ENCODE data around the gene IDI1. TPM values are rescaled to one million over a fixed set of nuclear protein-coding genes. Genes with fewer than 3 reads are reported as not detected.

IDI1 gene
- total and polyA plus RNA-seq, 2 experiments from 2014 or later: 33.7 to 42.9 TPM

DNA sequence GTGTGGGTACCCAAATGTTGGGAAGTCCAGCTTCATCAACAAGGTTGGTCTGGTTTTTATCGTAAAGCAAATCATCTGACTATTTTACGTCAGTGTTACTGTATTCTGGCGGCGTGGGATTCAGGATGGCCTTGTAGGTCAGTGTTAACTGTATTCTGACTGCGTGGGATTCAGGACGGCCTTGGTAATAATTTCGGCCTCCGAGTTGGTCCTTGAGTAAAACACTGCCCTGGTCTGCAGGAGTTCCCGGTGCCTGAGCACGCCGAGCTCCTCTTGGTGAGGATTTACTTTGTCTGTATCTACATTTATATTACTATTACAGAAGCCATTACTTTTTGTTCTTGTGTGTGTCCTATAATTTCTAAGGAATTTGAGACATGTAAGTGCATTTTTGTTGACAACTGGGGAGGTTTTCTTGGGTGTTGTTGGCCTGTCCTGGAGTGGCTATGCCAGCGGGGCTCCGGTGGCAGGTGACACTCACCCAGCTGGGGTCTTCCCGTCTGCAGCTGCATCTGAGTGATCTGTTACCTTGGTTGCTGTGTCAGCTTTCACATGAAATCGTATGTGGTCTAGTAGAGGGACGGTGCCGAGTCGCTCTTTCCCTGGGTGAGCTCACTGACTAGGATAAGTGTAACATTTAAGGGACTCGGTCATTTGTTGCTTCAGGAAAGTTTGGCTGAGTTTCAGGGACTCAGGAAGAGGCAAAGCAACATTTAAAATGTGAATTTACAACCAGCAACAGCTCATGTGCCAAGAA is 51.5 kb downstream of the IDI1 start:
- Histone ChIP-seq H3K36me3 (ENCODE audit: low read depth) (peaks cover 92% of the 10 kb centered on the region), H3K4me1 (ENCODE audit: insufficient read depth) (no peaks in the 10 kb centered on the region), H3K4me2 (ENCODE audit: unreplicated experiment) (no peak overlapping the region), H3F3A (ENCODE audit: insufficient read depth) (0 out of 2 replicates have a peak, but pooled peaks cover 10% of the 10 kb centered on the region), H3K27me3 (replicated peaks; ENCODE audit: insufficient read depth) (no peaks in the 10 kb centered on the region), H3K9me2 (ENCODE audit: insufficient read depth) (no peaks in the 10 kb centered on the region), H3K27ac (no peak overlapping the region), H4K20me1 (ENCODE audit: insufficient read depth) (peaks cover 7% of the 10 kb centered on the region; the same call in 1 of the 2 replicates), H2AFZ (no peak overlapping the region), H3K4me3 (no peak overlapping the region), H3K79me2 (ENCODE audit: insufficient read depth) (peaks cover 100% of the 10 kb centered on the region), H3K9ac (no peak overlapping the region), H3K9me3 (ENCODE audit: low read depth) (no peaks in the 10 kb centered on the region)
- DNase-seq: no peak
- WGBS, 2 experiments (ENCODE audit: low coverage in 1 of 2, low lambda C conversion rate in 2 of 2, missing lambda C conversion rate in 2 of 2): 81 to 83% methylated on average over 19 of the region's 19 CpGs
- no peak for TF ChIP-seq EZH2 (IDR thresholded peaks at IDR 0.05; ENCODE audit: insufficient read depth, poor library complexity, severe bottlenecking)
- no peak for TF ChIP-seq EZH2phosphoT487 (IDR thresholded peaks at IDR 0.05; ENCODE audit: insufficient read depth, low read depth)
- in situ Hi-C loops (cut with MboI): no loop called here

DNA sequence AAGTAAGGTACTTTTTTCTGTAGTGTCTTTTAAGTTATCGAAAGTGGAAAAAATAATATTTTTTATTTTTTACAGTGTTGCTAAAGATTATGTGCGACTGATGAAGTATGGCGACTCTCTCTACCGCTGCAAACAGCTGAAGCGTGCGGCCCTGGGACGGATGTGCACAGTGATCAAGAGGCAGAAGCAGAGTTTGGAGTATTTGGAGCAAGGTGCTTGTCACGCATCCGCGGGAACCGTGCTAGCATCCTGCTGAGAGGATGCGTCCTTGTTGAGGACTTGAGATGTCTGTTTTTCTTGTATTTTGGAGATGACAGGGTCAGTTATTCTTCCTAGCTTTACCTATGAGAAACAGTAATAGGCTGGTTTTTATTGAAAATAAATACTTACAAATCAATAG is 52.9 kb downstream of the IDI1 start:
- DNase-seq: no peak
- no peaks in the 10 kb centered on the region for H3K27me3 ChIP-seq (replicated peaks; ENCODE audit: insufficient read depth)
- no peak overlapping the region for H2AFZ ChIP-seq
- no peak overlapping the region for H3K27ac ChIP-seq
- no peak overlapping the region for H3K4me3 ChIP-seq
- 96 to 97% methylated on average over 12 of the region's 12 CpGs for WGBS, 2 experiments (ENCODE audit: low coverage in 1 of 2, low lambda C conversion rate in 2 of 2, missing lambda C conversion rate in 2 of 2)
- peaks cover 80% of the 10 kb centered on the region for H3K36me3 ChIP-seq (ENCODE audit: low read depth)
- H3F3A ChIP-seq (ENCODE audit: insufficient read depth): 0 out of 2 replicates have a peak, but pooled peaks cover 4% of the 10 kb centered on the region
- in situ Hi-C loops (cut with MboI): no loop called here
- H3K4me2 ChIP-seq (ENCODE audit: unreplicated experiment): no peak overlapping the region
- H3K9me3 ChIP-seq (ENCODE audit: low read depth): no peaks in the 10 kb centered on the region
- H3K4me1 ChIP-seq (ENCODE audit: insufficient read depth): no peaks in the 10 kb centered on the region
- no peak for TF ChIP-seq EZH2 (IDR thresholded peaks at IDR 0.05; ENCODE audit: insufficient read depth, poor library complexity, severe bottlenecking)
- peaks cover 10% of the 10 kb centered on the region for H4K20me1 ChIP-seq (ENCODE audit: insufficient read depth)
- H3K9ac ChIP-seq: no peak overlapping the region
- H3K9me2 ChIP-seq (ENCODE audit: insufficient read depth): no peaks in the 10 kb centered on the region
- peaks cover 100% of the 10 kb centered on the region for H3K79me2 ChIP-seq (ENCODE audit: insufficient read depth)

DNA sequence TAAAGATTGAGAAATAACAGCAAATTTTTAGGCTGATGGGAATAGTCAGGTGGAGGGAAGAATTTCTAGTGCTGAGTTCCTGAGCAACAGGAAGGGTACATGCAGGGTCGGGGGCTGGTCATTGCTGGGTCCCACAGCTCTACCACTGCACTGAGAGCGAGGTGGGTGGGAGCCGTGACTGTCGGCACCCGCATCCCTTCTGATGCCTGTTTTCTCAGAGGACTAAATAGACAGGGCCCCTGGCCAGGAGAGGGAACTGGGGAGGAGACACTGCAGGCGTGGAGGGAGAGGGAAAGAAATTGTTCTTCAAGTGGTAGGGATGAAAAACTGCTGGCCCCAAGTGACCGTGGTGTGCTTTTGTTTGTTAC is 53.4 kb downstream of the IDI1 start:
- H3K9ac ChIP-seq: no peak overlapping the region
- H3K9me3 ChIP-seq (ENCODE audit: low read depth): no peaks in the 10 kb centered on the region
- no peak overlapping the region for H3K4me2 ChIP-seq (ENCODE audit: unreplicated experiment)
- H3K9me2 ChIP-seq (ENCODE audit: insufficient read depth): no peaks in the 10 kb centered on the region
- H3K79me2 ChIP-seq (ENCODE audit: insufficient read depth): peaks cover 100% of the 10 kb centered on the region
- no peak for TF ChIP-seq EZH2phosphoT487 (IDR thresholded peaks at IDR 0.05; ENCODE audit: insufficient read depth, low read depth)
- TF ChIP-seq EZH2 (IDR thresholded peaks at IDR 0.05; ENCODE audit: insufficient read depth, poor library complexity, severe bottlenecking): no peak
- H3K36me3 ChIP-seq (ENCODE audit: low read depth): peaks cover 75% of the 10 kb centered on the region
- no peaks in the 10 kb centered on the region for H3K4me1 ChIP-seq (ENCODE audit: insufficient read depth)
- in situ Hi-C loops (cut with MboI): no loop called here
- H3K4me3 ChIP-seq: no peak overlapping the region
- no peaks in the 10 kb centered on the region for H3K27me3 ChIP-seq (replicated peaks; ENCODE audit: insufficient read depth)
- 0 out of 2 replicates have a peak, but pooled peaks cover 3% of the 10 kb centered on the region for H3F3A ChIP-seq (ENCODE audit: insufficient read depth)
- DNase-seq: no peak
- no peak overlapping the region for H3K27ac ChIP-seq
- peaks cover 14% of the 10 kb centered on the region for H4K20me1 ChIP-seq (ENCODE audit: insufficient read depth)
- 93 to 96% methylated on average over 7 of the region's 7 CpGs for WGBS, 2 experiments (ENCODE audit: low coverage in 1 of 2, low lambda C conversion rate in 2 of 2, missing lambda C conversion rate in 2 of 2)
- no peak overlapping the region for H2AFZ ChIP-seq

DNA sequence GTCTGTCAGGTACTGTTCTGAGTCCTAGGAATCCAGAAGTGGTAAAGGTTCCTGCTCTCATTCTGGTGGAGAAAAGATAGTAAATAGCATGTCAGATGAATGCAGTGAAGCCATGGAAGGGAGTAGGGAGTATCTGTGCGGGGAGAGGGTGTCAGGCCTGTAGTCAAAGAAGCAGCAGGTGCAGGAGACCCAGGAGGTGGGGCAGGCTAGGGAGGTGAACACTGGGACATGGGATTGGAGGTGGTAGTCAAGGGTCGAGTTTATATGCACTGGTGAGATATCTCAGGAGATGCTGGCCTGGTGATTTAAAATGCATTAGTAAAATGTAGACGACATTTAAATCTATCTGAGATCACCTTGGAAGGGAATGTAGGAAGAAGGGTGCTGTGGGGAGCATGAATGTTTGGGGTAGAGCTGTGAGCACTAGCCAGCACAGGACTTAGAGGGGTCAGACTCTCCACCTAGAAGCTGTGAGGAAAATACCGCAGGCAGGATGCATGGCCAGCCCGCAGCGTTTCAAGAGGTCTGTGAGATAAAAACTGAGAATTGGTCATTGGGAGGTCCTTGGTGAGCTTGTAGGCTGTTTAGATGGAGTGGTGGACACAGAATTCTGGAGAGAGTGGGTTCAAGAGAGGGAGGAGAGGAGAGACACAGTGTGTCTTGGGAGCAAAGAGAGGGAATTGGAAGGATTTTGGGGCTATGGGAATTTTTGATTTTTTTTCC is 53.9 kb downstream of the IDI1 start:
- Histone ChIP-seq H3K4me3 (no peak overlapping the region), H3K4me1 (ENCODE audit: insufficient read depth) (0 out of 2 replicates have a peak, but pooled peaks cover 4% of the 10 kb centered on the region), H3K9ac (no peak overlapping the region), H3K27ac (no peak overlapping the region), H3K27me3 (replicated peaks; ENCODE audit: insufficient read depth) (no peaks in the 10 kb centered on the region), H3K79me2 (ENCODE audit: insufficient read depth) (peaks cover 100% of the 10 kb centered on the region), H4K20me1 (ENCODE audit: insufficient read depth) (peaks cover 14% of the 10 kb centered on the region), H3F3A (ENCODE audit: insufficient read depth) (0 out of 2 replicates have a peak, but pooled peaks cover 3% of the 10 kb centered on the region), H3K9me3 (ENCODE audit: low read depth) (no peaks in the 10 kb centered on the region), H3K36me3 (ENCODE audit: low read depth) (peaks cover 73% of the 10 kb centered on the region), H3K9me2 (ENCODE audit: insufficient read depth) (no peaks in the 10 kb centered on the region), H2AFZ (no peak overlapping the region), H3K4me2 (ENCODE audit: unreplicated experiment) (no peak overlapping the region)
- WGBS, 2 experiments (ENCODE audit: low coverage in 1 of 2, low lambda C conversion rate in 2 of 2, missing lambda C conversion rate in 2 of 2): 97 to 99% methylated on average over 6 of the region's 6 CpGs
- in situ Hi-C loops (cut with MboI): no loop called here
- no peak for TF ChIP-seq EZH2 (IDR thresholded peaks at IDR 0.05; ENCODE audit: insufficient read depth, poor library complexity, severe bottlenecking)
- TF ChIP-seq EZH2phosphoT487 (IDR thresholded peaks at IDR 0.05; ENCODE audit: insufficient read depth, low read depth): no peak
- no peak for DNase-seq
